Ovary (tissue), 9 donors: ENCODE data around the gene ADD2. TPM values are rescaled to one million over a fixed set of nuclear protein-coding genes. Genes with fewer than 3 reads are reported as not detected.

Source experiments
- DNase-seq, 5 donors: peaks; one replicate each; pipeline ENCODE4 v3.0.0-alpha.2; 2019 to 2020
- H3K27ac ChIP-seq, 2 donors: fragments of 200-600 bp; one replicate each; pipeline versions ENCODE4 v1.5.1 to v1.8.0; 2019 to 2022
- H3K27me3 ChIP-seq: fragments of 200-600 bp; one replicate; pipeline ENCODE4 v1.8.0; 2022
- H3K36me3 ChIP-seq: fragments of 200-600 bp; sonication (generic); one replicate; pipeline ENCODE4 v1.5.1; 2019
- H3K4me1 ChIP-seq: one replicate; pipeline ENCODE4 v1.8.1; 2013; ENCODE audit warnings: mild to moderate bottlenecking, moderate library complexity; ENCODE audit not compliant: insufficient read depth
- H3K4me3 ChIP-seq: fragments of 200-600 bp; sonication (generic); one replicate; pipeline ENCODE4 v1.5.1; 2017
- H3K9me3 ChIP-seq, 2 donors: fragments of 200-600 bp in 1 of 2; sonication (generic) in 1 of 2; one replicate each; pipeline versions ENCODE4 v1.5.1 to v1.8.1; 2013 to 2019; ENCODE audit warnings: mild to moderate bottlenecking in 1 of 2, moderate library complexity in 1 of 2
- EP300 ChIP-seq: sonication (generic); formaldehyde crosslinking; IDR thresholded peaks from one replicate; pipeline ENCODE4 v1.6.1; 2017; ENCODE audit warnings: antibody characterized with exemption
- POLR2A ChIP-seq: fragments of 450-650 bp; IDR thresholded peaks from one replicate; pipeline ENCODE4 v1.6.1; 2017; ENCODE audit warnings: antibody characterized with exemption, mild to moderate bottlenecking, moderate library complexity
- WGBS, 3 donors: extraction: QIAGEN DNeasy Blood & Tissue Kit in 1 of 3; methylation state at CpG; one replicate each; pipeline versions ENCODE4 v1.1.5 to v1.1.7; 2013 to 2017; 5-methylcytosine and 5-hydroxymethylcytosine counted together
- intact Hi-C, 4 donors: fragments of 100-400 bp; cut with DNase I; formaldehyde crosslinking; loops; one replicate each; pipeline versions ENCODE4 v1.11.0 to v1.15.1; 2022 to 2023
- polyA plus RNA-seq, 2 donors: library from polyadenylated mRNA; stranded (reverse); fragments of 200-250 nt in 1 of 2; fragments of 350-450 nt in 1 of 2; fragmentation: Illumina TruSeq in 1 of 2; extraction: RNeasy Lipid Tissue Mini Kit (QIAGEN cat#74804) in 1 of 2; gene quantifications; one replicate each; pipeline ENCODE4 v1.2.3, GENCODE V29; 2013 to 2014
- total RNA-seq, 7 donors: library from RNA; depleted of rRNA in 2 of 7; stranded (reverse); fragments of >200 nt in 2 of 7; fragmentation: NEBNext Ultra II Directional in 3 of 7; extraction: Animal tissue kit (Norgen Biotek cat#: 25700) in 3 of 7; gene quantifications; one replicate each; pipeline versions ENCODE4 v1.1.0 to v1.2.4, GENCODE V29; 2016 to 2023
- TF ChIP-seq, protein P1 (sequence below), 3 donors: fragments of 450-650 bp in 2 of 3; fragments of 200-600 bp in 1 of 3; IDR thresholded peaks; one replicate each; pipeline versions ENCODE4 v1.5.1 to v1.8.0; 2016 to 2022; ENCODE audit warnings: antibody characterized with exemption in 3 of 3, mild to moderate bottlenecking in 1 of 3
- donor health status: DM: no; HTN: no; CAD: no; lungs with moderate emphysema.
- donor health status: DM: no; HTN: no; CAD: no.
- donor health status: Bipolar disorder and iron deficiency.
- donor health status: DM: yes; HTN: yes; CAD: no.
- donor health status: DM: no; HTN: no; CAD: no.
- donor health status: DM: yes; HTN: yes; CAD: no.

The ADD2 gene
- total and polyA plus RNA-seq, 9 donors = 0.29 to 6.2 (median 0.82) TPM

DNA sequence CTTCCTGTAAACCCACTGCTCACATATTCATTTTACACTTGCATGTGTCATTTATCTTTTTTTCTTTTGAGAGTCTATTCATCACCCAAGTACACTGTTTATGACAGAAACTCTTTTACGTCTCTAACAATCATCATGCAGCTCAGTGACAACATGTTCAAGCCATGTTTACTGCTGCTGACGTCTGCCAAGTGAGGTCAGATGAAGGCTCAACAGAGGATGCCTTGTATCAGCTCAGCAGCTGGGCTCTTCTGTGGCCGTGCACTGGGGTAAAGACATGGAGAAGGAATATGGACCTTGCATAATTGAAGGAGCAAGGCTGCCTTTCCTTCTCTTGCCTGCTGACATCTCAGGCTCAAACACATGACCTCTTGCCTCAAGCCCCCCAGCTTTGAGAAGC, 99.6 kb downstream of the ADD2 start:
- Histone ChIP-seq H3K4me1 (no peaks in the 10 kb centered on the region), H3K9me3 (no peaks in the 10 kb centered on the region), H3K27ac (no peak overlapping the region), H3K27me3 (no peaks in the 10 kb centered on the region), H3K36me3 (no peaks in the 10 kb centered on the region), H3K4me3 (no peak overlapping the region)
- WGBS, 3 donors = 68 to 77% (median 70%) methylated on average over 3 of the region's 3 CpGs
- intact Hi-C loops = no loop called here
- DNase-seq = no peak
- TF ChIP-seq EP300 (no peak), POLR2A (no peak)
- TF ChIP-seq, protein P1, sequence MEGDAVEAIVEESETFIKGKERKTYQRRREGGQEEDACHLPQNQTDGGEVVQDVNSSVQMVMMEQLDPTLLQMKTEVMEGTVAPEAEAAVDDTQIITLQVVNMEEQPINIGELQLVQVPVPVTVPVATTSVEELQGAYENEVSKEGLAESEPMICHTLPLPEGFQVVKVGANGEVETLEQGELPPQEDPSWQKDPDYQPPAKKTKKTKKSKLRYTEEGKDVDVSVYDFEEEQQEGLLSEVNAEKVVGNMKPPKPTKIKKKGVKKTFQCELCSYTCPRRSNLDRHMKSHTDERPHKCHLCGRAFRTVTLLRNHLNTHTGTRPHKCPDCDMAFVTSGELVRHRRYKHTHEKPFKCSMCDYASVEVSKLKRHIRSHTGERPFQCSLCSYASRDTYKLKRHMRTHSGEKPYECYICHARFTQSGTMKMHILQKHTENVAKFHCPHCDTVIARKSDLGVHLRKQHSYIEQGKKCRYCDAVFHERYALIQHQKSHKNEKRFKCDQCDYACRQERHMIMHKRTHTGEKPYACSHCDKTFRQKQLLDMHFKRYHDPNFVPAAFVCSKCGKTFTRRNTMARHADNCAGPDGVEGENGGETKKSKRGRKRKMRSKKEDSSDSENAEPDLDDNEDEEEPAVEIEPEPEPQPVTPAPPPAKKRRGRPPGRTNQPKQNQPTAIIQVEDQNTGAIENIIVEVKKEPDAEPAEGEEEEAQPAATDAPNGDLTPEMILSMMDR (IDR thresholded peaks at IDR 0.05) = no peak

DNA sequence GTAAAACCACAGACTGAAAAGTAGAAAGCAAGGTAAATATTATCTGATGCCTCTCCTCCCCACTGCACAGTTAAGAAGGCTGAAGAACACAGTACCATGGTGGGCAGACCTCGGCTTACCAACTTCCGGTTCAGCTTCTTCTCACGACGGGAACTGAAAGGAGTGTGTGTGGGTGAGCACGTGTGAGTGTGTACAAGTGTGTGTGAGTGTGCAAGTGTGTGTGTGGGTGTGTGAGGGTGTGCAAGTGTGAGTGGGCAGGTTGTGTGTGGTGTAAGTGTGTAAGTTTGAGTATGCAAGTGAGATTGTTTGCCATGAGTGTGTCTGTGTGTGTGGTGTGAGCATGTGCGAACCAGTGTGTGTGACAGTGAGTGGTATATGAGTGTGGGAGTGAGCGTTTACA, 103.5 kb downstream of the ADD2 start:
- WGBS, 3 donors = 75 to 83% (median 76%) methylated on average over 7 of the region's 7 CpGs
- no peak for TF ChIP-seq POLR2A
- TF ChIP-seq, protein P1 (IDR thresholded peaks at IDR 0.05) = no peak
- TF ChIP-seq EP300 = no peak
- intact Hi-C loops = no loop called here
- no peak overlapping the region for H3K27ac ChIP-seq
- no peaks in the 10 kb centered on the region for H3K9me3 ChIP-seq
- no peaks in the 10 kb centered on the region for H3K4me1 ChIP-seq
- no peak overlapping the region for H3K4me3 ChIP-seq
- DNase-seq = no peak
- no peaks in the 10 kb centered on the region for H3K36me3 ChIP-seq
- no peaks in the 10 kb centered on the region for H3K27me3 ChIP-seq

DNA sequence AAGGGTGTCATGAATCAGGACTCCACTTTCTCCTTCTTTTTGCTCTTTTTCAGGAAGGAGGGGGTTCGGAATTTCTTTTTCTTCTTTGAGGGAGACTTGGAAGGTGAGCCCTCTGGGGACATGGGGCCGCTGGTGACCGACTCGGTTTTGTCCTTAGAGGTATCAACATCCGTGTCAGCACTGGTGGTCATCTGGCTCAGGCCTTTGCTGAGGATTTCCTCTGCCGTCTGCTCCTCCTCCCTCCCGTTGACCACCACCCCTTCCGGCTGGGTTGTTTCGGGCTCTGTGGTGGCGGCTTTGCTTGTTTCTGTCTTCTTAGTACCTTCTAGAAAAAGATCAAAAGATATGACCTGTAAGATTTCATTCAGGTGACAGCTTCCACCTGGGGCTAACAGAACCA, 104.6 kb downstream of the ADD2 start:
- Histone ChIP-seq H3K4me1 (no peaks in the 10 kb centered on the region), H3K36me3 (no peaks in the 10 kb centered on the region), H3K4me3 (no peak overlapping the region), H3K27ac (no peak overlapping the region), H3K9me3 (no peaks in the 10 kb centered on the region), H3K27me3 (no peaks in the 10 kb centered on the region)
- no peak for DNase-seq
- 89 to 92% (median 90%) methylated on average over 10 of the region's 10 CpGs for WGBS, 3 donors
- intact Hi-C loops = no loop called here
- TF ChIP-seq EP300 = no peak
- TF ChIP-seq, protein P1 (IDR thresholded peaks at IDR 0.05) = no peak
- no peak for TF ChIP-seq POLR2A

DNA sequence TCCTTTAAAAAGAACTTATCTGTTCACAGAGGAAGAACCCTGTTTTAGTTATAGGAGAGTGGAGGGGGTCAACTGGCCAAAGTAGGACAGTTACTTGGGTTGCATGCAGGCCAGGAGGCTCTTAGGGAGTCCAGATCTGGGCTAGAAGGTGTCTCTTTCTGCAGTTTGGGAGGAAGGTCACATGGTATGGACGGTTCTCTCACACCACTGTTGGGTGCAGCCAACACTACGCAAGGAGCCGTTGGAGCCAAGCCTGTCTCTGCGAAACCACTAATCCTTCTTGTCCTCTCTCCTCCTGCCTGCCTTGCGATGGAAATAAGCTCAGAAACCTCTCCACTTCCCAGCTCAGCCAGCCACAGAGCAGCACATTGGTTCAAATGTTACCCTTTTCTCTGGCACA, 108.4 kb downstream of the ADD2 start:
- Histone ChIP-seq H3K9me3 (no peaks in the 10 kb centered on the region), H3K27me3 (no peaks in the 10 kb centered on the region), H3K36me3 (no peaks in the 10 kb centered on the region), H3K4me1 (no peaks in the 10 kb centered on the region), H3K4me3 (no peak overlapping the region), H3K27ac (no peak overlapping the region)
- intact Hi-C loops = no loop called here
- TF ChIP-seq POLR2A (no peak), EP300 (no peak)
- TF ChIP-seq, protein P1 (IDR thresholded peaks at IDR 0.05) = no peak
- WGBS, 3 donors = 81 to 89% (median 86%) methylated on average over 5 of the region's 5 CpGs
- no peak for DNase-seq

DNA sequence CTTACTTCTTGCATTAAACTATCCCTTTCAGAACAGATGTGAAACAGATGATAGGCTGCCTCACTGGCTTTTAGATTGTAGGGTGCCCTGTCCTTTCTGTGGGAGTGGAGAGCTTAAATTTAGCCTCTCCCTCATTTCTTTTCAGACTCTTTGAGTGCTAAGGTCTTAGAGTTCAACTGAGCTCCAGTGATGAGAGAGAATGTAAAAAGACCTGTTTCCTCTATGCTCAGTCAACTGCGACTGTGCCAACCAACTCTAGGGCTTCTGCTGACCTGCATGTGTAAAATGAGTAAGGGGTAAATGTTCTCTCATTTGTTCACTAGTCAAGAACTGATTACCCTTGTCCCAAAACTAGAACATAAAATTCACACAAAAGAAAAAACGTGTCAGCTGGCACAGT, 109.5 kb downstream of the ADD2 start:
- WGBS, 3 donors = 40 to 46% (median 44%) methylated on average over 2 of the region's 2 CpGs
- no peaks in the 10 kb centered on the region for H3K9me3 ChIP-seq
- intact Hi-C loops = no loop called here
- H3K27me3 ChIP-seq = no peaks in the 10 kb centered on the region
- no peak overlapping the region for H3K27ac ChIP-seq
- TF ChIP-seq, protein P1 (IDR thresholded peaks at IDR 0.05) = no peak
- TF ChIP-seq EP300 (no peak), POLR2A (no peak)
- H3K4me3 ChIP-seq = no peak overlapping the region
- H3K36me3 ChIP-seq = no peaks in the 10 kb centered on the region
- no peaks in the 10 kb centered on the region for H3K4me1 ChIP-seq
- DNase-seq = no peak
